Gastroesophageal sphincter (tissue), 4 donors: Measurements from ENCODE around the gene ADARB1. TPM values are rescaled to one million over a fixed set of nuclear protein-coding genes. Genes with fewer than 3 reads are reported as not detected.

Experiments used
- ATAC-seq: fragments of 150-250 bp; one replicate; pipeline ENCODE4 v1.9.1; 2016; ENCODE audit warnings: mild to moderate bottlenecking, moderate library complexity
- H3K27ac ChIP-seq, 4 donors: fragments of 200-600 bp; sonication (generic) in 3 of 4; 1 replicate in 3 of 4; 2 replicates in 1 of 4; pipeline ENCODE4 v1.5.1; 2016 to 2019
- H3K27me3 ChIP-seq: fragments of 200-600 bp; sonication (generic); one replicate; pipeline ENCODE4 v1.5.1; 2019
- H3K36me3 ChIP-seq, 2 donors: fragments of 200-600 bp; sonication (generic); one replicate each; pipeline ENCODE4 v1.5.1; 2019; ENCODE audit warnings: control low read depth in 1 of 2
- H3K4me1 ChIP-seq, 3 donors: fragments of 200-600 bp; sonication (generic); 1 replicate in 2 of 3; 2 replicates in 1 of 3; pipeline ENCODE4 v1.5.1; 2016 to 2019; ENCODE audit warnings: control low read depth in 2 of 3
- H3K4me3 ChIP-seq, 2 donors: fragments of 200-600 bp; sonication (generic); one replicate each; pipeline ENCODE4 v1.5.1; 2019; ENCODE audit warnings: mild to moderate bottlenecking in 1 of 2, moderate library complexity in 1 of 2
- H3K9me3 ChIP-seq, 3 donors: fragments of 200-600 bp; sonication (generic); one replicate each; pipeline ENCODE4 v1.5.1; 2017 to 2019; ENCODE audit warnings: control low read depth in 2 of 3
- CTCF ChIP-seq, 4 experiments: fragments of 200-600 bp in 2 of 4; fragments of 450-650 bp in 2 of 4; sonication (generic) in 1 of 4; IDR thresholded peaks; one replicate each; pipeline ENCODE4 v1.5.1; 2017 to 2019; ENCODE audit warnings: antibody characterized with exemption in 4 of 4, mild to moderate bottlenecking in 2 of 4, moderate library complexity in 2 of 4
- EP300 ChIP-seq: sonication (generic); formaldehyde crosslinking; IDR thresholded peaks from one replicate; pipeline ENCODE4 v1.6.1; 2017; ENCODE audit warnings: antibody characterized with exemption, mild to moderate bottlenecking
- POLR2A ChIP-seq, 2 donors: fragments of 450-650 bp; IDR thresholded peaks; one replicate each; pipeline ENCODE4 v1.6.1; 2017; ENCODE audit warnings: antibody characterized with exemption in 2 of 2, mild to moderate bottlenecking in 2 of 2, moderate library complexity in 1 of 2
- POLR2AphosphoS5 ChIP-seq: sonication (generic); formaldehyde crosslinking; IDR thresholded peaks from one replicate; pipeline ENCODE4 v1.6.1; 2017; ENCODE audit warnings: antibody characterized with exemption
- WGBS, 2 donors: methylation state at CpG; one replicate each; pipeline ENCODE4 v1.1.5; 2018; ENCODE audit warnings: low coverage in 1 of 2; 5-methylcytosine and 5-hydroxymethylcytosine counted together
- total RNA-seq, 4 donors: library from RNA; depleted of rRNA; stranded (reverse); fragments of >200 nt; gene quantifications; one replicate each; pipeline ENCODE4 v1.1.0, GENCODE V29; 2016

The ADARB1 gene
- total RNA-seq, 4 donors from 2014 or later, result 136 to 228 (median 181) TPM

GRCh38 chr21:45100866-45101265 lies 26.5 kb downstream of the ADARB1 start:
- Histone ChIP-seq H3K27ac (peak overlapping the region in 3 of 4 donors; percentile 3 to 50 (median 50)), H3K36me3 (peaks cover 0 to 13% of the 10 kb centered on the region in 2 donors), H3K9me3 (no peaks in the 10 kb centered on the region), H3K4me3 (no peak overlapping the region), H3K27me3 (no peaks in the 10 kb centered on the region), H3K4me1 (peaks cover 7 to 100% (median 41%) of the 10 kb centered on the region in 3 donors)
- ATAC-seq, result no peak
- TF ChIP-seq POLR2A (IDR thresholded peaks at IDR 0.05), result no peak
- TF ChIP-seq EP300, result no peak
- no peak for TF ChIP-seq POLR2AphosphoS5
- TF ChIP-seq CTCF (IDR thresholded peaks at IDR 0.05), result no peak
- no CpG with 5 or more reads among the region's 40 CpGs for WGBS, 2 donors

- ATAC-seq, result peak; percentile 44
- WGBS, 2 donors, result 0 to 50% methylated on average over 1 to 2 of the region's 2 CpGs
- H3K27me3 ChIP-seq, result no peaks in the 10 kb centered on the region
- peak; percentile 44 for TF ChIP-seq POLR2AphosphoS5
- no peak for TF ChIP-seq POLR2A (IDR thresholded peaks at IDR 0.05)
- TF ChIP-seq EP300, result no peak
- TF ChIP-seq CTCF (IDR thresholded peaks at IDR 0.05), result peak in 3 of 4 experiments; percentile 42 to 63 (median 49)
- no peaks in the 10 kb centered on the region for H3K9me3 ChIP-seq
- H3K4me1 ChIP-seq, result peaks cover 7 to 99% (median 31%) of the 10 kb centered on the region in 3 donors
- peak overlapping the region in 3 of 4 donors; percentile 48 to 52 (median 50) for H3K27ac ChIP-seq
- no peak overlapping the region for H3K4me3 ChIP-seq
- peaks cover 0 to 13% of the 10 kb centered on the region in 2 donors for H3K36me3 ChIP-seq
Observed at GRCh38 chr21:45102391-45102932, 28.1 kb downstream of the ADARB1 start.

GRCh38 chr21:45103971-45104520 lies 29.7 kb downstream of the ADARB1 start:
- no peak for ATAC-seq
- Histone ChIP-seq H3K36me3 (peaks cover 0 to 7% of the 10 kb centered on the region in 2 donors), H3K27me3 (no peaks in the 10 kb centered on the region), H3K9me3 (no peaks in the 10 kb centered on the region), H3K4me3 (no peak overlapping the region), H3K27ac (peak overlapping the region in 3 of 4 donors; percentile 2 to 56 (median 56)), H3K4me1 (peaks cover 7 to 94% (median 30%) of the 10 kb centered on the region in 3 donors)
- TF ChIP-seq POLR2AphosphoS5 (no peak), CTCF (IDR thresholded peaks at IDR 0.05) (no peak), POLR2A (IDR thresholded peaks at IDR 0.05) (no peak), EP300 (no peak)
- 75 to 78% methylated on average over 5 to 9 of the region's 9 CpGs for WGBS, 2 donors

GRCh38 chr21:45104560-45104959 lies 30.2 kb downstream of the ADARB1 start:
- 33% methylated on average over 2 of the region's 3 CpGs; no CpG with 5 or more reads in 1 of the 2 donors for WGBS, 2 donors
- Histone ChIP-seq H3K27ac (peak overlapping the region in 3 of 4 donors; percentile 2 to 56 (median 56)), H3K4me1 (peaks cover 7 to 94% (median 34%) of the 10 kb centered on the region in 3 donors), H3K4me3 (no peak overlapping the region), H3K27me3 (no peaks in the 10 kb centered on the region), H3K36me3 (peaks cover 0 to 7% of the 10 kb centered on the region in 2 donors), H3K9me3 (no peaks in the 10 kb centered on the region)
- ATAC-seq, result peak; percentile 51
- TF ChIP-seq POLR2A (IDR thresholded peaks at IDR 0.05) (no peak), POLR2AphosphoS5 (no peak), EP300 (no peak), CTCF (IDR thresholded peaks at IDR 0.05) (no peak)
